Upper lobe of left lung (tissue), 4 donors: Measurements from ENCODE around the gene PIGBOS1.

Experiments
- CTCF ChIP-seq, 6 experiments: fragments of 450-650 bp in 4 of 6; fragments of 200-600 bp in 2 of 6; sonication (generic) in 2 of 6; IDR thresholded peaks; one replicate each; pipeline ENCODE4 v1.5.1; 2016 to 2019; ENCODE audit warnings: antibody characterized with exemption in 6 of 6
- EP300 ChIP-seq, 4 donors: sonication (generic); formaldehyde crosslinking; IDR thresholded peaks; one replicate each; pipeline ENCODE4 v1.5.1; 2017; ENCODE audit warnings: antibody characterized with exemption in 4 of 4, control low read depth in 2 of 4
- POLR2A ChIP-seq, 4 donors: fragments of 450-650 bp; IDR thresholded peaks; one replicate each; pipeline ENCODE4 v1.5.1; 2016 to 2017; ENCODE audit warnings: antibody characterized with exemption in 4 of 4, mild to moderate bottlenecking in 2 of 4
- POLR2AphosphoS5 ChIP-seq, 2 donors: sonication (generic); formaldehyde crosslinking; IDR thresholded peaks; one replicate each; pipeline ENCODE4 v1.5.1; 2017; ENCODE audit warnings: antibody characterized with exemption in 2 of 2

GRCh38 chr15:55283379-55284147 is 35.4 kb downstream of the PIGBOS1 start:
- no peak for TF ChIP-seq EP300 (IDR thresholded peaks at IDR 0.05)
- TF ChIP-seq CTCF (IDR thresholded peaks at IDR 0.05): no peak
- peak in 1 of 4 donors; percentile 26 for TF ChIP-seq POLR2A (IDR thresholded peaks at IDR 0.05)
- TF ChIP-seq POLR2AphosphoS5 (IDR thresholded peaks at IDR 0.05): peak in 1 of 2 donors; percentile 41
